ENCODE measurements around the gene PPM1L. TPM values are rescaled to one million over a fixed set of nuclear protein-coding genes. Genes with fewer than 3 reads are reported as not detected.

Gene PPM1L
- polyA plus RNA-seq, 3 donors = 5.5 to 9.9 (median 7.8) TPM

DNA sequence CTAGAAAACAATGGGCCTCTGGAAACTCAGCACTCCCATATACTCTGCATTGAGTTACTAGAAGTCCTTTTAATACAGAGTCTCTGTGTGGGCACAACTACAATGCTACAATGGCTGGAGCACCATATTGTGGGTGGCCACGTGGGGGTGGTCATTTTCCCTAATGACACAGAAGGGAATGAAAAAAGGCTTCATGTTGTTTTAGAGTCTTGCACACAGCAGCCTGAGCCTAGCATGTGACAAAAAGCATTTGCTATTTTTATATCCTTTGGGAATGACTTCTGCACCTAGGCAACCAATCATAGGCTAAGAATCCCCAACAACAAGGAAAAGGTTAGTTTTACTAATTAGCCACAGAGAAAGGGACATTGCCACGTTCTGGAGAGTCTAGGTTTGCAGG is 120.6 kb downstream of the PPM1L start:
- no peaks in the 10 kb centered on the region for H3K27me3 ChIP-seq (ENCODE audit: control insufficient read depth in 2 of 2, insufficient read depth in 2 of 2, low read length in 2 of 2)
- Mint-ChIP-seq H3K27ac (no peak overlapping the region), H3K4me3 (no peak overlapping the region), H3K4me1 (peaks cover 11% of the 10 kb centered on the region), H3K9me3 (peaks cover 0 to 11% (median 5%) of the 10 kb centered on the region in 7 donors), H3K36me3 (peaks cover 0 to 4% of the 10 kb centered on the region in 2 donors), H3K27me3 (ENCODE audit: low read depth in 3 of 3) (no peaks in the 10 kb centered on the region)
- no peak overlapping the region for H3K9ac ChIP-seq (ENCODE audit: insufficient read depth, low read length, poor library complexity, severe bottlenecking)
- TF ChIP-seq, protein P1, sequence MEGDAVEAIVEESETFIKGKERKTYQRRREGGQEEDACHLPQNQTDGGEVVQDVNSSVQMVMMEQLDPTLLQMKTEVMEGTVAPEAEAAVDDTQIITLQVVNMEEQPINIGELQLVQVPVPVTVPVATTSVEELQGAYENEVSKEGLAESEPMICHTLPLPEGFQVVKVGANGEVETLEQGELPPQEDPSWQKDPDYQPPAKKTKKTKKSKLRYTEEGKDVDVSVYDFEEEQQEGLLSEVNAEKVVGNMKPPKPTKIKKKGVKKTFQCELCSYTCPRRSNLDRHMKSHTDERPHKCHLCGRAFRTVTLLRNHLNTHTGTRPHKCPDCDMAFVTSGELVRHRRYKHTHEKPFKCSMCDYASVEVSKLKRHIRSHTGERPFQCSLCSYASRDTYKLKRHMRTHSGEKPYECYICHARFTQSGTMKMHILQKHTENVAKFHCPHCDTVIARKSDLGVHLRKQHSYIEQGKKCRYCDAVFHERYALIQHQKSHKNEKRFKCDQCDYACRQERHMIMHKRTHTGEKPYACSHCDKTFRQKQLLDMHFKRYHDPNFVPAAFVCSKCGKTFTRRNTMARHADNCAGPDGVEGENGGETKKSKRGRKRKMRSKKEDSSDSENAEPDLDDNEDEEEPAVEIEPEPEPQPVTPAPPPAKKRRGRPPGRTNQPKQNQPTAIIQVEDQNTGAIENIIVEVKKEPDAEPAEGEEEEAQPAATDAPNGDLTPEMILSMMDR (IDR thresholded peaks at IDR 0.05) = no peak
- H3K4me2 ChIP-seq (replicated peaks; ENCODE audit: extremely low read depth, low read length, poor library complexity, severe bottlenecking) = no peak overlapping the region
- H3K27ac ChIP-seq (ENCODE audit: low read depth in 1 of 2, low read length in 2 of 2) = no peak overlapping the region
- no peak for DNase-seq
- peaks cover 0 to 10% of the 10 kb centered on the region in 2 donors for H3K9me3 ChIP-seq (replicated peaks in 1 of 2; ENCODE audit: control insufficient read depth in 1 of 2, insufficient read depth in 1 of 2, low read length in 2 of 2)
- intact Hi-C loops (cut with micrococcal nuclease) = no loop called here
- no peak overlapping the region for H2AFZ ChIP-seq (ENCODE audit: insufficient read depth, low read depth, low read length, poor library complexity, severe bottlenecking)
- H3K36me3 ChIP-seq (replicated peaks in 1 of 2; ENCODE audit: control insufficient read depth in 1 of 2, insufficient read depth in 2 of 2, low read length in 2 of 2) = no peaks in the 10 kb centered on the region
- whole genome bisulfite sequencing (ENCODE audit: insufficient coverage) = no CpG with 5 or more reads among the region's 2 CpGs
- no peaks in the 10 kb centered on the region for H4K20me1 ChIP-seq (ENCODE audit: insufficient read depth, low read length)
- H3K4me3 ChIP-seq (replicated peaks in 1 of 3; ENCODE audit: low read depth in 2 of 3, low read length in 3 of 3) = no peak overlapping the region
- peaks cover 4 to 10% of the 10 kb centered on the region in 2 donors for H3K4me1 ChIP-seq (ENCODE audit: control insufficient read depth in 1 of 2, insufficient read depth in 2 of 2, low read length in 2 of 2)
- H3K79me2 ChIP-seq (ENCODE audit: insufficient read depth, low read length) = no peaks in the 10 kb centered on the region

DNA sequence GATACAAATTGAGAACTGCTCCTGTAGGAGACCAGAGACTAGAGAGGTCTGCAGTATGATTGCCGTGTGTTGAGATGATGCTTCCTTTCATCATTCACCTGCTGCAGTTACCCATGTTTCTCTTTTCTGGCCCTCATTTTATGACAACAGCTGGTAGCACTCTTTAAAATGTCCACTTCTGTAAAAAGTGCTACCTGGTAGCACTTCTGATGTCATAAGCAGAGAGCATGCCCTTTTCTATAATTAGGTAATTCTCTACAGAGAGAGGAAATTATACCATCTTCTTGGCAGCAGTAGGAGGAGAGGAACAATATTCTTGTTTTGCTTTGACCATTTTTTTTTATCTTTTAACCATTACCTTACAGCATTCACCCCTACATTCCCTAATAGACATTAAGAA is 123.8 kb downstream of the PPM1L start:
- H3K79me2 ChIP-seq (ENCODE audit: insufficient read depth, low read length) = no peaks in the 10 kb centered on the region
- Mint-ChIP-seq H3K36me3 (peaks cover 0 to 4% of the 10 kb centered on the region in 2 donors), H3K27me3 (ENCODE audit: low read depth in 3 of 3) (no peaks in the 10 kb centered on the region), H3K4me3 (no peak overlapping the region), H3K4me1 (peaks cover 11% of the 10 kb centered on the region), H3K9me3 (peaks cover 0 to 11% (median 5%) of the 10 kb centered on the region in 7 donors), H3K27ac (peak overlapping the region in 3 of 7 donors; percentile 31 to 65 (median 47))
- H3K9ac ChIP-seq (ENCODE audit: insufficient read depth, low read length, poor library complexity, severe bottlenecking) = no peak overlapping the region
- no CpG with 5 or more reads among the region's 1 CpG for WGBS (ENCODE audit: insufficient coverage)
- peaks cover 0 to 10% of the 10 kb centered on the region in 2 donors for H3K9me3 ChIP-seq (replicated peaks in 1 of 2; ENCODE audit: control insufficient read depth in 1 of 2, insufficient read depth in 1 of 2, low read length in 2 of 2)
- H4K20me1 ChIP-seq (ENCODE audit: insufficient read depth, low read length) = no peaks in the 10 kb centered on the region
- peaks cover 4 to 10% of the 10 kb centered on the region in 2 donors for H3K4me1 ChIP-seq (ENCODE audit: control insufficient read depth in 1 of 2, insufficient read depth in 2 of 2, low read length in 2 of 2)
- no peak overlapping the region for H3K27ac ChIP-seq (ENCODE audit: low read depth in 1 of 2, low read length in 2 of 2)
- intact Hi-C loops (cut with micrococcal nuclease) = no loop called here
- H3K4me2 ChIP-seq (replicated peaks; ENCODE audit: extremely low read depth, low read length, poor library complexity, severe bottlenecking) = no peak overlapping the region
- peak in 1 of 3 donors; percentile 1 for DNase-seq
- no peak overlapping the region for H3K4me3 ChIP-seq (replicated peaks in 1 of 3; ENCODE audit: low read depth in 2 of 3, low read length in 3 of 3)
- H2AFZ ChIP-seq (ENCODE audit: insufficient read depth, low read depth, low read length, poor library complexity, severe bottlenecking) = no peak overlapping the region
- H3K27me3 ChIP-seq (ENCODE audit: control insufficient read depth in 2 of 2, insufficient read depth in 2 of 2, low read length in 2 of 2) = no peaks in the 10 kb centered on the region
- no peaks in the 10 kb centered on the region for H3K36me3 ChIP-seq (replicated peaks in 1 of 2; ENCODE audit: control insufficient read depth in 1 of 2, insufficient read depth in 2 of 2, low read length in 2 of 2)
- TF ChIP-seq, protein P1 (IDR thresholded peaks at IDR 0.05) = no peak
